ENCODE measurements around the gene TBC1D22A.

Gene TBC1D22A

GRCh38 chr22:46795845-46796565, 33.6 kb downstream of the TBC1D22A start:
- no peak for DNase-seq (ENCODE audit: low read depth, low spot score)

- DNase-seq (ENCODE audit: low read depth, low spot score), result no peak
Measured at GRCh38 chr22:46796566-46797195, 34.2 kb downstream of the TBC1D22A start.

- no peak for DNase-seq (ENCODE audit: low read depth, low spot score)
Measured at GRCh38 chr22:46797355-46797754, 34.9 kb downstream of the TBC1D22A start.

- no peak for DNase-seq (ENCODE audit: low read depth, low spot score)
Measured at GRCh38 chr22:46798041-46798365, 35.6 kb downstream of the TBC1D22A start.

- DNase-seq (ENCODE audit: low read depth, low spot score), result peak; percentile 38
Measured at GRCh38 chr22:46798366-46799350, 36.2 kb downstream of the TBC1D22A start.

GRCh38 chr22:46799626-46800025, 37.2 kb downstream of the TBC1D22A start:
- no peak for DNase-seq (ENCODE audit: low read depth, low spot score)

- DNase-seq (ENCODE audit: low read depth, low spot score), result no peak
Measured at GRCh38 chr22:46800102-46800857, 37.8 kb downstream of the TBC1D22A start.

GRCh38 chr22:46801331-46801811, 38.9 kb downstream of the TBC1D22A start:
- no peak for DNase-seq (ENCODE audit: low read depth, low spot score)

- DNase-seq (ENCODE audit: low read depth, low spot score), result no peak
Measured at GRCh38 chr22:46801826-46802607, 39.6 kb downstream of the TBC1D22A start.

- DNase-seq (ENCODE audit: low read depth, low spot score), result no peak
Measured at GRCh38 chr22:46802608-46803027, 40.2 kb downstream of the TBC1D22A start.

- peak; percentile 42 for DNase-seq (ENCODE audit: low read depth, low spot score)
Measured at GRCh38 chr22:46803031-46803880, 40.8 kb downstream of the TBC1D22A start.

GRCh38 chr22:46803936-46804335, 41.5 kb downstream of the TBC1D22A start:
- DNase-seq (ENCODE audit: low read depth, low spot score), result no peak

GRCh38 chr22:46806794-46807193, 44.3 kb downstream of the TBC1D22A start:
- DNase-seq (ENCODE audit: low read depth, low spot score), result no peak

GRCh38 chr22:46807458-46807857, 45.0 kb downstream of the TBC1D22A start:
- no peak for DNase-seq (ENCODE audit: low read depth, low spot score)

GRCh38 chr22:46809153-46809885, 46.9 kb downstream of the TBC1D22A start:
- DNase-seq (ENCODE audit: low read depth, low spot score), result no peak

GRCh38 chr22:46810856-46811786, 48.7 kb downstream of the TBC1D22A start:
- DNase-seq (ENCODE audit: low read depth, low spot score), result no peak

GRCh38 chr22:46812034-46812605, 49.7 kb downstream of the TBC1D22A start:
- DNase-seq (ENCODE audit: low read depth, low spot score), result no peak
